Effector memory CD8-positive, alpha-beta T cell (primary cell): ENCODE results near the gene SLPI.

Source experiments
- ATAC-seq: fragments of 150-1000 bp; cut with Tn5 transposase; replicated peaks from 2 replicates; pipeline ENCODE4 v1.10.0; 2021; ENCODE audit warnings: mild to moderate bottlenecking, moderate library complexity
- DNase-seq, 3 experiments: peaks; one replicate each; pipeline ENCODE4 v3.0.0; 2021
- H3K27ac Mint-ChIP-seq, 2 donors: one replicate each; pipeline ENCODE4 v1.8.0; 2022; ENCODE audit warnings: mild to moderate bottlenecking in 2 of 2, mixed read lengths in 2 of 2, moderate library complexity in 2 of 2
- H3K27me3 Mint-ChIP-seq, 2 donors: one replicate each; pipeline ENCODE4 v1.8.0; 2022; ENCODE audit warnings: mixed read lengths in 2 of 2
- H3K36me3 Mint-ChIP-seq: one replicate; pipeline ENCODE4 v1.8.0; 2022; ENCODE audit warnings: mild to moderate bottlenecking, moderate library complexity, mixed read lengths; ENCODE audit not compliant: insufficient read depth
- H3K4me1 Mint-ChIP-seq, 2 donors: one replicate each; pipeline ENCODE4 v1.8.0; 2022; ENCODE audit warnings: low read depth in 2 of 2, mixed read lengths in 2 of 2
- H3K4me3 Mint-ChIP-seq, 2 donors: one replicate each; pipeline ENCODE4 v1.8.0; 2022; ENCODE audit warnings: mild to moderate bottlenecking in 2 of 2, mixed read lengths in 2 of 2, moderate library complexity in 2 of 2
- H3K9me3 Mint-ChIP-seq, 2 donors: one replicate each; pipeline ENCODE4 v1.8.0; 2022; ENCODE audit warnings: mixed read lengths in 2 of 2

SLPI gene

DNA sequence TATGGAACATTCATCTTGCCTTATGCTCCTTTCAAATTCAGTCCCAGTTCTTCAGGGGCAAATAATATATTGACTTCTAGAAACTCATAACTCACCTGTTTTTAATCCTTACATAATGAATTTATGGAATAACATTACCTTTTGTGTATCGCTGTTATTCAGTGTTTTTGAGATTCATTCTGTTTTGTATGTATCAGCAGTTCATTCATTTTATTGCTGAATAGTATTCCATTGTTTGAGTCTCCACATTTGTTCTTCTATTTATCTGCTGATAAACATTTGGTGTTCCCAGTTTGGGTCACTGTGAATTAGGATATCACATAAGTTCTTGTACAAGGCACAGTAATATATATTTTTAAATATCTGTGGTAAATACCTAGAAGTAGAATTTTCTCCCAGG is 28.1 kb downstream of the SLPI start:
- H3K27ac Mint-ChIP-seq: no peak overlapping the region

DNA sequence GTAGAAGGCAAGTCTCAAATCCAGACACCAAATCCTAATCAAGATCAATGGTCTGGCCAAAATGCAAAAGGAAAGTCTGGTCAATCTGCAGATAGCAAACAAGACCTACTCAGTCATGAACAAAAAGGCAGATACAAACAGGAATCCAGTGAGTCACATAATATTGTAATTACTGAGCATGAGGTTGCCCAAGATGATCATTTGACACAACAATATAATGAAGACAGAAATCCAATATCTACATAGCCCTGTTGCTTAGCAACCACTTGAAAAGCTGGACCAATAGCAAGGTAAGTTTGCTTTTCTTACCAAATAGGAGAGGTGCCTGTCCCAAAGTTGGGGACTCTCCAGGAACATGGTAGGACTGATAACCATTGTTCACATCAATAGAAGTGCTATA is 31.2 kb downstream of the SLPI start:
- H3K4me1 Mint-ChIP-seq: no peaks in the 10 kb centered on the region
- ATAC-seq: no peak
- no peaks in the 10 kb centered on the region for H3K36me3 Mint-ChIP-seq
- no peaks in the 10 kb centered on the region for H3K9me3 Mint-ChIP-seq
- no peak overlapping the region for H3K27ac Mint-ChIP-seq
- peaks cover 52 to 59% of the 10 kb centered on the region in 2 donors for H3K27me3 Mint-ChIP-seq
- DNase-seq: no peak
- no peak overlapping the region for H3K4me3 Mint-ChIP-seq

More for the DNA sequence above, 28.1 kb downstream of the SLPI start:
- H3K4me1 Mint-ChIP-seq: no peaks in the 10 kb centered on the region
- H3K9me3 Mint-ChIP-seq: no peaks in the 10 kb centered on the region
- no peak overlapping the region for H3K4me3 Mint-ChIP-seq
- ATAC-seq (no peak), DNase-seq (no peak)
- peaks cover 59 to 71% of the 10 kb centered on the region in 2 donors for H3K27me3 Mint-ChIP-seq
- no peaks in the 10 kb centered on the region for H3K36me3 Mint-ChIP-seq

- Mint-ChIP-seq H3K4me1 (no peaks in the 10 kb centered on the region), H3K27ac (no peak within 1 kb of the TSS), H3K27me3 (peaks cover 65 to 66% of the 10 kb centered on the region in 2 donors), H3K9me3 (no peaks in the 10 kb centered on the region), H3K4me3 (no peak within 1 kb of the TSS), H3K36me3 (no peaks in the 10 kb centered on the region)
- ATAC-seq (no peak), DNase-seq (no peak)
Measured at GRCh38 chr20:45221076-45221475, 33.3 kb downstream of the SLPI start, which contains the start of gene SEMG2. SEMG2 (plus strand) TSS chr20:45221373; CDS start chr20:45221390, 17 bp downstream.

DNA sequence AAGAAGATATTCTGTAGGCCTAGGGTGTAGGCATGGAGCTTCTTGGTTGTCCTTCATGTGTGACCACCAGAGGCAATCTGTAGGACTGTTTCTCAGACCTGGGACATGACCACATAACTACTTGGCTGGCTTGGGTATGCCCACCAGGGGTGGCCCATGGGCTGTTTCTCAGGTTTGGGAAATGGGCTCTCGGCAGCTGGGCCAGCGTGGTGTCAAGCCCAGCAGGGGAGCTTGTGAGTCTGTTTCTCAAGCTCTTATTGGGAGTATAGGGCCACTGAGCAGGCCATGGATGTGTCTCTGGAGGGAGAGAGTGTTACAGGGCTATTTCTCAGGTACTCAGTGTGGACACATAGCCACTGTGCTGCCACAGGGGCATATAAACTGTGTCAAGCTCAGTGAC is 35.7 kb downstream of the SLPI start:
- Mint-ChIP-seq H3K36me3 (no peaks in the 10 kb centered on the region), H3K4me1 (no peaks in the 10 kb centered on the region), H3K9me3 (no peaks in the 10 kb centered on the region), H3K27me3 (peaks cover 61 to 65% of the 10 kb centered on the region in 2 donors), H3K27ac (no peak overlapping the region), H3K4me3 (no peak overlapping the region)
- ATAC-seq: no peak
- DNase-seq: no peak

GRCh38 chr20:45218124-45218523 is 36.2 kb downstream of the SLPI start:
- H3K27me3 Mint-ChIP-seq: peaks cover 62 to 67% of the 10 kb centered on the region in 2 donors
- ATAC-seq: no peak
- no peaks in the 10 kb centered on the region for H3K4me1 Mint-ChIP-seq

DNA sequence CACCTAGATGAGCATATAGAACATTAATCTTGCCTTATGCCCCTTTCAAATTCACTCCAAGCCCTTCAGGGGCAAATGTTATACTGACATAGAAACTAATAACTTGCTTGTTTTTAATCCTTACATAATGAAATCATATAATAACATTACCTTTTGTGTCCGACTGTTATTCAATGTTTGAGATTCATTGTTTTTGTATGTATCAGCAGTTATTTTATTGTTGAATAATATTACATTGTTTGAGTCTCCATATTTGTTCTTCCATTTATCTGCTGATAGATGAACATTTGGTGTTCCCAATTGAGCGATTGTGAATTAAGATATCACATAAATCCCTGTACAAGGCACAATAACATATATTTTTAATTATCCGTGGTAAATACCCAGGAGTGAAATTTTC is 41.5 kb downstream of the SLPI start:
- no peaks in the 10 kb centered on the region for H3K4me1 Mint-ChIP-seq
- no peak for ATAC-seq

More at GRCh38 chr20:45218124-45218523, 36.2 kb downstream of the SLPI start:
- no peak for DNase-seq
- Mint-ChIP-seq H3K36me3 (no peaks in the 10 kb centered on the region), H3K4me3 (no peak overlapping the region), H3K27ac (no peak overlapping the region), H3K9me3 (no peaks in the 10 kb centered on the region)

DNA sequence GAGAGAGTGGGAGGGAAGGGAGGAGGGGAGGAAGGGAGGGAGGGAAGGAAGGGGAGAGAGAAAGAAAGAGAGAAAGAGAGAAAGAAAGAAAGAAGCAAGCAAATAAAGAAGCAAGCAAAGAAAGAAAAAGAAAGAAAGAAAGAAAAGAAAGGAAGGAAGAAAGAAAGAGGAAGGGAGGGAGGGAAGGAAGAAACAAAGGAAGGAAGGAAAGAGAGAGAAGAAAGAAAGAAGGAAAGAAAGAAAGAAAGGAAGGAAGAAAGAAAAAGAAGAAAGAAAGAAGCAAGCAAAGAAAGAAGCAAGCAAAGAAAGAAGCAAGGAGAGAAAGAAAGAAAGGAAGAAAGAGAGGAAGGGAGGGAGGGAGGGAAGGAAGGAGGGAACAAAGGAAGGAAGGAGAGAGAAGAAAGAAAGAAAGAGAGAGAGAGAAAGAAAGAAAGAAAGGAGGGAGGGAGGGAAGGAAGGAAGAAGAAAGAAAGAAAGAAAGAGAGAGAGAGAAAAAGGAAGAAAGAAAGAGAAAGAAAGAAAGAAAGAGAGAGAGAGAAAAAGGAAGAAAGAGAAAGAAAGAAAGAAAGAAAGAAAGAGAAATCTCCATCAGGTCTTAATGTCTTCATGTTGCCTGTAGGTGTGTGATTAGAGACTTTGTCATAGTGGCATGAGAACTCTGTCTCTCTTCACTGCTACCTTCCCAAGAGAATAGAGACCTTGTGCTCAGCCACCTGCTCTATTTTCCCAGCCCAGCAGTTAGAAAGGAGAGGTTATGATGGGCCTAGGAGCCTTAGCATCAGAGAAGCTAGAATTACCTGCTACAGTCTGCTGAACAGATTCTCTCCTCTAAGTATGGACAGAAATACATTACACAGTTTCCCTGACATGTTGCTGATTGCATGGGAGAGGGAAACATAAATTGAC is 42.5 kb downstream of the SLPI start:
- Mint-ChIP-seq H3K4me1 (no peaks in the 10 kb centered on the region), H3K9me3 (no peaks in the 10 kb centered on the region), H3K27ac (no peak overlapping the region), H3K4me3 (no peak overlapping the region), H3K36me3 (no peaks in the 10 kb centered on the region), H3K27me3 (peaks cover 35 to 48% of the 10 kb centered on the region in 2 donors)
- ATAC-seq (no peak), DNase-seq (no peak)

More for the DNA sequence above, 41.5 kb downstream of the SLPI start:
- no peak overlapping the region for H3K4me3 Mint-ChIP-seq
- no peak for DNase-seq
- H3K27me3 Mint-ChIP-seq: peaks cover 35 to 49% of the 10 kb centered on the region in 2 donors
- H3K27ac Mint-ChIP-seq: no peak overlapping the region
- no peaks in the 10 kb centered on the region for H3K9me3 Mint-ChIP-seq
- no peaks in the 10 kb centered on the region for H3K36me3 Mint-ChIP-seq

- DNase-seq (no peak), ATAC-seq (no peak)
- H3K27me3 Mint-ChIP-seq: peaks cover 50 to 61% of the 10 kb centered on the region in 2 donors
Measured at GRCh38 chr20:45209924-45210323, 44.4 kb downstream of the SLPI start.

DNA sequence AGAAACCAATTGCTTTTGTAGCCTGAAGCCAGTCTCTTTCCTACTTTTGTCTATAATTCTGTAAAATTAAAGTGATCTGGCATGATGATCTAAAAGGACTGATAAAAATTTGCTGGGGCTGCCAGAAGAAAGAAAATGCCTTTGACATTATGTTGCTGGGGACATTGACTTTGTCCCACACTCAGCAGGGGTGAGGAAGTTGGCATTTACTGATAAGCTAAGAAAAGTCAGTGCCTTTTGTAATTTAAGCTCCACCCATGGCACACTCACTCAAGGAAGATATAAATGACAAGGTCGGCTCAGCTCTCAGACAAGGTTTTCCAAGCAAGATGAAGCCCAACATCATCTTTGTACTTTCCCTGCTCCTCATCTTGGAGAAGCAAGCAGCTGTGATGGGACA is 47.6 kb downstream of the SLPI start, which contains the start of gene SEMG1:
Gene SEMG1 (plus strand): TSS at position 309 of the 400 bp plus-strand sequence. CDS start 21 bp downstream, at position 330.
- Mint-ChIP-seq H3K27ac (no peak within 1 kb of the TSS), H3K4me3 (no peak within 1 kb of the TSS), H3K36me3 (no peaks in the 10 kb centered on the region), H3K4me1 (no peaks in the 10 kb centered on the region), H3K27me3 (peaks cover 49 to 51% of the 10 kb centered on the region in 2 donors), H3K9me3 (peaks cover 0 to 7% of the 10 kb centered on the region in 2 donors)
- DNase-seq (no peak), ATAC-seq (no peak)

More at GRCh38 chr20:45209924-45210323, 44.4 kb downstream of the SLPI start:
- no peaks in the 10 kb centered on the region for H3K9me3 Mint-ChIP-seq
- H3K27ac Mint-ChIP-seq: no peak overlapping the region
- H3K4me3 Mint-ChIP-seq: no peak overlapping the region
- no peaks in the 10 kb centered on the region for H3K4me1 Mint-ChIP-seq
- no peaks in the 10 kb centered on the region for H3K36me3 Mint-ChIP-seq
